PFSK-1 (cell line): ENCODE data around the gene STXBP3. TPM values are rescaled to one million over a fixed set of nuclear protein-coding genes. Genes with fewer than 3 reads are reported as not detected.

Source experiments
- FOXP2 ChIP-seq: optimal IDR thresholded peaks from 2 replicates; pipeline ENCODE3; 2011; ENCODE audit warnings: borderline replicate concordance, control low read depth, inconsistent platforms; ENCODE audit not compliant: insufficient read depth; ENCODE audit errors: extremely low read length, extremely low read depth
- POLR2AphosphoS5 ChIP-seq: IDR thresholded peaks from 2 replicates; pipeline ENCODE4 v1.6.1; 2012; ENCODE audit warnings: low read depth, mild to moderate bottlenecking, control low read depth, low read length, moderate library complexity
- SIN3A ChIP-seq: IDR thresholded peaks from 2 replicates; pipeline ENCODE4 v1.6.1; 2012; ENCODE audit warnings: mild to moderate bottlenecking, low read length, moderate library complexity, borderline replicate concordance; ENCODE audit not compliant: insufficient read depth
- TAF1 ChIP-seq: IDR thresholded peaks from 2 replicates; pipeline ENCODE4 v1.6.1; 2012; ENCODE audit warnings: low read length, control low read depth, borderline replicate concordance; ENCODE audit not compliant: insufficient read depth
- polyA plus RNA-seq: library from polyadenylated mRNA; unstranded; fragments of >200 nt; gene quantifications from one replicate; pipeline ENCODE4 v1.2.1, GENCODE V29; 2012; ENCODE audit warnings: low read depth, missing spikeins; ENCODE audit not compliant: insufficient read length
- TF ChIP-seq, protein P1 (sequence below), 2 experiments: IDR thresholded peaks; 2 replicates each; pipeline versions ENCODE4 v1.6.1 to v1.8.0; 2011 to 2012; ENCODE audit warnings: low read depth in 2 of 2, low read length in 2 of 2, control low read depth in 1 of 2, inconsistent platforms in 1 of 2, mild to moderate bottlenecking in 1 of 2, moderate library complexity in 1 of 2; ENCODE audit not compliant: insufficient read depth in 1 of 2

Gene STXBP3, protein sequence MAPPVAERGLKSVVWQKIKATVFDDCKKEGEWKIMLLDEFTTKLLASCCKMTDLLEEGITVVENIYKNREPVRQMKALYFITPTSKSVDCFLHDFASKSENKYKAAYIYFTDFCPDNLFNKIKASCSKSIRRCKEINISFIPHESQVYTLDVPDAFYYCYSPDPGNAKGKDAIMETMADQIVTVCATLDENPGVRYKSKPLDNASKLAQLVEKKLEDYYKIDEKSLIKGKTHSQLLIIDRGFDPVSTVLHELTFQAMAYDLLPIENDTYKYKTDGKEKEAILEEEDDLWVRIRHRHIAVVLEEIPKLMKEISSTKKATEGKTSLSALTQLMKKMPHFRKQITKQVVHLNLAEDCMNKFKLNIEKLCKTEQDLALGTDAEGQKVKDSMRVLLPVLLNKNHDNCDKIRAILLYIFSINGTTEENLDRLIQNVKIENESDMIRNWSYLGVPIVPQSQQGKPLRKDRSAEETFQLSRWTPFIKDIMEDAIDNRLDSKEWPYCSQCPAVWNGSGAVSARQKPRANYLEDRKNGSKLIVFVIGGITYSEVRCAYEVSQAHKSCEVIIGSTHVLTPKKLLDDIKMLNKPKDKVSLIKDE
- polyA plus RNA-seq: 17.1 TPM

DNA sequence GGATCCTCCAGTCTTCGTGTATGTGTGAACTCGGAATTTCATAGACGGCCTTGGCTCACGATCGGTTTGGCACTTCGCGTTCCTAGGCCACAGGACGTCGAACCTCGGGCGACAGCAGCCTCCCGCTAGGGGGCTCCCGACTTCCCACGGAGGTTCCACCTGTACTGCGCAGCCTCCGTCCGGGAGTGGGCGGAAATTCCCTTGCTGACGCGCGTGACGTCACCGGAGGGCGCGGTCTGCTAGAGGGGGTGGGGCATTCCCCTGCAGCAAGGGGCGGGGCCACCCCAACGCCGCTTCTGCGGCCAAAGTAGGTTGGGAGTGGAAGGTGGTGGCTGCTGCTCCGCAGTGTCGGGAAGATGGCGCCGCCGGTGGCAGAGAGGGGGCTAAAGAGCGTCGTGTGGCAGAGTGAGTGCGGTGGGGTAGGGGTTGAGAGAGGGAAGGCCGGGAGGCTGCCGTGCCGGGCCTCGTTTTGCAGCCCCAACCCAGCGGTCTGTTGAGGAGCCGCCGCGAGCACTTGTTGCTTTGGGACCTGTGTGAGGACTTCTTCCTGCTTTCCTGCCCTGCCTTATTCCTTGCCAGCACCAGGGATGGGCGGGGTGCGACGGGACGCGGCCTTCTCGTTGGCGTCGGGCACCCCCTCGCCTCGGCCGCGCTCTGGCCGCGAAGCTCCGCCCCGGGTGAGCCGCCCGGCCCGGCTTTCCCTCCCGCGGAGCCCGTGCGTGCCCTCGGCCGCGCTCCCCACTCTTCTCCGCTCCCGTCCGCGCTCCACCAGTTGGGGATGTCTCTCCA, at the start of gene STXBP3:
Gene STXBP3 (plus strand): TSS at position 293 of the 789 bp plus-strand sequence. CDS start 64 bp downstream, at position 357.
- TF ChIP-seq SIN3A (peak; percentile 6; the same call in 1 of the 2 replicates), FOXP2 (peak; percentile 97), TAF1 (peak; percentile 81), POLR2AphosphoS5 (peak; percentile 93)
- TF ChIP-seq, protein P1, sequence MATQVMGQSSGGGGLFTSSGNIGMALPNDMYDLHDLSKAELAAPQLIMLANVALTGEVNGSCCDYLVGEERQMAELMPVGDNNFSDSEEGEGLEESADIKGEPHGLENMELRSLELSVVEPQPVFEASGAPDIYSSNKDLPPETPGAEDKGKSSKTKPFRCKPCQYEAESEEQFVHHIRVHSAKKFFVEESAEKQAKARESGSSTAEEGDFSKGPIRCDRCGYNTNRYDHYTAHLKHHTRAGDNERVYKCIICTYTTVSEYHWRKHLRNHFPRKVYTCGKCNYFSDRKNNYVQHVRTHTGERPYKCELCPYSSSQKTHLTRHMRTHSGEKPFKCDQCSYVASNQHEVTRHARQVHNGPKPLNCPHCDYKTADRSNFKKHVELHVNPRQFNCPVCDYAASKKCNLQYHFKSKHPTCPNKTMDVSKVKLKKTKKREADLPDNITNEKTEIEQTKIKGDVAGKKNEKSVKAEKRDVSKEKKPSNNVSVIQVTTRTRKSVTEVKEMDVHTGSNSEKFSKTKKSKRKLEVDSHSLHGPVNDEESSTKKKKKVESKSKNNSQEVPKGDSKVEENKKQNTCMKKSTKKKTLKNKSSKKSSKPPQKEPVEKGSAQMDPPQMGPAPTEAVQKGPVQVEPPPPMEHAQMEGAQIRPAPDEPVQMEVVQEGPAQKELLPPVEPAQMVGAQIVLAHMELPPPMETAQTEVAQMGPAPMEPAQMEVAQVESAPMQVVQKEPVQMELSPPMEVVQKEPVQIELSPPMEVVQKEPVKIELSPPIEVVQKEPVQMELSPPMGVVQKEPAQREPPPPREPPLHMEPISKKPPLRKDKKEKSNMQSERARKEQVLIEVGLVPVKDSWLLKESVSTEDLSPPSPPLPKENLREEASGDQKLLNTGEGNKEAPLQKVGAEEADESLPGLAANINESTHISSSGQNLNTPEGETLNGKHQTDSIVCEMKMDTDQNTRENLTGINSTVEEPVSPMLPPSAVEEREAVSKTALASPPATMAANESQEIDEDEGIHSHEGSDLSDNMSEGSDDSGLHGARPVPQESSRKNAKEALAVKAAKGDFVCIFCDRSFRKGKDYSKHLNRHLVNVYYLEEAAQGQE (IDR thresholded peaks at IDR 0.05; ENCODE audit: insufficient read depth in 1 of 2, low read depth in 2 of 2, low read length in 2 of 2): no peak

DNA sequence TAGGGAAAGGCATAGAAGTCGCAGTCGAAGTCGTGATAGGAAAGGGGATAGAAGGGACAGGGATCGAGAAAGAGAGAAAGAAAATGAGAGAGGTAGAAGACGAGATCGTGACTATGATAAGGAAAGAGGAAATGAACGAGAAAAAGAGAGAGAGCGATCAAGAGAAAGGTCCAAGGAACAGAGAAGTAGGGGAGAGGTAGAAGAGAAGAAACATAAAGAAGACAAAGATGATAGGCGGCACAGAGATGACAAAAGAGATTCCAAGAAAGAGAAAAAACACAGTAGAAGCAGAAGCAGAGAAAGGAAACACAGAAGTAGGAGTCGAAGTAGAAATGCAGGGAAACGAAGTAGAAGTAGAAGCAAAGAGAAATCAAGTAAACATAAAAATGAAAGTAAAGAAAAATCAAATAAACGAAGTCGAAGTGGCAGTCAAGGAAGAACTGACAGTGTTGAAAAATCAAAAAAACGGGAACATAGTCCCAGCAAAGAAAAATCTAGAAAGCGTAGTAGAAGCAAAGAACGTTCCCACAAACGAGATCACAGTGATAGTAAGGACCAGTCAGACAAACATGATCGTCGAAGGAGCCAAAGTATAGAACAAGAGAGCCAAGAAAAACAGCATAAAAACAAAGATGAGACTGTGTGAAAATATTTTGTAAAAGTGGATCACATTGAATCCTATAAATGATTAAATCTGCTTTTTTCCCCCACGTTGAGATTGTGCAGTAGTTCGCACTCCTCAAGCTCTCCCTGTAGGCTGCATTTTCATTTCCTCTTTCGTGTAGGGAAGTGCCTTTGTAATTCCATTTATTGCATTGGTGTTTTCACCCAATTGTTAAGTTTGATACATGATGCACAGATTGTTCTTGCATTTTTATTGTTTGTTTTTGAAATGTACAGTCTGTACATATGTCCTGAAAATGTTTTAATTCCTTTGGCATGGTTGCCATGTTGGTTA, 46.8 kb upstream of the STXBP3 start:
- TF ChIP-seq, protein P1 (IDR thresholded peaks at IDR 0.05; ENCODE audit: insufficient read depth in 1 of 2, low read depth in 2 of 2, low read length in 2 of 2): no peak
- TF ChIP-seq TAF1 (no peak), SIN3A (no peak), FOXP2 (no peak), POLR2AphosphoS5 (no peak)

DNA sequence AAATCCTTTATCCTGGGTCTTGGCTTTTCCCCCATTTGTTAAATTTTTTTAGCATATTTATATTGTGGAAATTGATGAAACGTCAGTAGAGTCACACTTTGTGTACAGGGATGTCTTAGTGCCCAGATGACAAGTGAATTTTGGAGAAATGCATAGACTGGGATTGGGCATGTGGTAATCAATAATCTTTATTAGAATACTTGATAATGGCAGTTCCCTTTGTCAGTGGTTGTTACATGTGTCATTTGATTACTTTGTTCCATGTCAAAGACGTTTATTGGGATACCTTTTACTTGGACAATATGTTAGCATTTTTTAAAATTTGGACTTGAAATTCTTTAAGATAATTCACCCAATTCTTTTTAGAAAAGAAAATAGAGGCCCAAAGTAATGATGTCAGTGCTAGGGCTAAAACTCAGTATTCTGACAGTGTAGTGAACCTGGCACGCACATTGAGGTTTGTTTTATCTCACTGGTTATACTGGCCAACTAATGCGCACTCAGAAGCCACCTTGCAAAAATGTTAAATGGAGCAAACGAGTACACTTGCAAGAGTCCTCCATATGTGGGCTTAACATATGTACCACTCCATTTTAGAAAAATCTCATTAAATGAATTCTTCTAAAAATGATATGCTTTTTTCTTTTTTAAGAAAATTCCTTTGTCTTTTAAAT, 45.2 kb upstream of the STXBP3 start:
- 0 out of 2 replicates have a peak, but pooled peaks have one; percentile 3 for TF ChIP-seq POLR2AphosphoS5
- TF ChIP-seq, protein P1 (IDR thresholded peaks at IDR 0.05; ENCODE audit: insufficient read depth in 1 of 2, low read depth in 2 of 2, low read length in 2 of 2): no peak
- TF ChIP-seq SIN3A: no peak
- TF ChIP-seq FOXP2: no peak
- no peak for TF ChIP-seq TAF1

DNA sequence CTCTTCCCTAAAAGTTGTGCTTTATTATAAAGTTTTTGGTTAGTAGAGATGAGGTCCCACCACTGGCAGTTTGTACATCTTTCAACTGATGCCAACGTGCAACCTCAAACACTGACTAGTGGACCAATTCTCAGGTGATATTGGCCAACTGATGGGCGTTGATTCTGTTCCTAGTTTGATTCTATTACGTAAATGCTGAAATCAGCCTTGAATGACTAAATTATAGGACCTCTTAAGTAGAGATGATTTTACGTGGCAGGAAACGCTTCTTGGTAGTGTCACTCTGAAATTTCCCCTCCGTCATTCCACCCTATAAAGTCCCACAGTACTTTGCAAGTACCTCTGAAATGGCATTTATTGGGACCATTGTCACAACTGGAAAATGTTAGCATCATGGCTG, 42.5 kb upstream of the STXBP3 start:
- TF ChIP-seq SIN3A (no peak), TAF1 (no peak), POLR2AphosphoS5 (no peak), FOXP2 (no peak)
- TF ChIP-seq, protein P1 (IDR thresholded peaks at IDR 0.05; ENCODE audit: insufficient read depth in 1 of 2, low read depth in 2 of 2, low read length in 2 of 2): no peak
